ENCODE results near the gene BSG.

The BSG gene

DNA sequence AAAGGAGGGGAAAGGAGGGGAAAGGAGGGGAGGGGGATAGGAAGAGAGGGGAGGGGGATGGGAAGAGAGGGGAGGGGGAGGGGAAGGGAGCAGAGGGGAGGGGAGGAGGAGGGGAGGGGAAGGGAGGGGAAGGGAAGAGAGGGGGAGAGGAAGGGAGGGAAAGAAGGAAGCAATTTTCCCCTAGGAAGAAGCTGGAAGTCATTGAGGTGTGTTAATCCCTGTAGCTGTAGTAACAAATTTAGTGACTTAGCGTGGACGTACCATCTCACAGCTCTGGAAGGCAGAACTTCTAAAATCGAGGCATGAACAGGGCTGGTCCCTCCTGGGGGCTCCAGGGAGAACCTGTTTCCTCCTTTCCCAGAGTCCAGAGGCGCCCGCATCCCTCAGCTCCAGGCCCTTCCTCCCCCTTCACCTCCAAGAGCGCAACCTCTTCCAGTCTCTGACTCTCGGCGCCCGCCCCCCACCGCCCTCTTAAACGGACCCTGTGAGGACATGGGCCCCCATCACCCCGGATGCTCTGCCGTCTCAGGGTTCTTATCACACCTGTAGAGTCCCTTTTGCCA, 46.5 kb upstream of the BSG start:
- Histone ChIP-seq H3K79me2 (no peaks in the 10 kb centered on the region), H3K9me3 (ENCODE audit: control insufficient read depth, low read length) (no peaks in the 10 kb centered on the region), H3K36me3 (ENCODE audit: control insufficient read depth, insufficient read depth, low read length) (no peaks in the 10 kb centered on the region), H3K27ac (no peak overlapping the region), H3K9ac (no peak overlapping the region), H3K4me2 (ENCODE audit: low read length) (no peak overlapping the region), H2AFZ (no peak overlapping the region), H3K4me1 (no peaks in the 10 kb centered on the region), H3K27me3 (ENCODE audit: control insufficient read depth, insufficient read depth, low read length) (no peaks in the 10 kb centered on the region), H3K4me3 (ENCODE audit: low read depth, low read length) (no peak overlapping the region)
- TF ChIP-seq, protein P1, sequence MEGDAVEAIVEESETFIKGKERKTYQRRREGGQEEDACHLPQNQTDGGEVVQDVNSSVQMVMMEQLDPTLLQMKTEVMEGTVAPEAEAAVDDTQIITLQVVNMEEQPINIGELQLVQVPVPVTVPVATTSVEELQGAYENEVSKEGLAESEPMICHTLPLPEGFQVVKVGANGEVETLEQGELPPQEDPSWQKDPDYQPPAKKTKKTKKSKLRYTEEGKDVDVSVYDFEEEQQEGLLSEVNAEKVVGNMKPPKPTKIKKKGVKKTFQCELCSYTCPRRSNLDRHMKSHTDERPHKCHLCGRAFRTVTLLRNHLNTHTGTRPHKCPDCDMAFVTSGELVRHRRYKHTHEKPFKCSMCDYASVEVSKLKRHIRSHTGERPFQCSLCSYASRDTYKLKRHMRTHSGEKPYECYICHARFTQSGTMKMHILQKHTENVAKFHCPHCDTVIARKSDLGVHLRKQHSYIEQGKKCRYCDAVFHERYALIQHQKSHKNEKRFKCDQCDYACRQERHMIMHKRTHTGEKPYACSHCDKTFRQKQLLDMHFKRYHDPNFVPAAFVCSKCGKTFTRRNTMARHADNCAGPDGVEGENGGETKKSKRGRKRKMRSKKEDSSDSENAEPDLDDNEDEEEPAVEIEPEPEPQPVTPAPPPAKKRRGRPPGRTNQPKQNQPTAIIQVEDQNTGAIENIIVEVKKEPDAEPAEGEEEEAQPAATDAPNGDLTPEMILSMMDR (IDR thresholded peaks at IDR 0.05) = no peak

DNA sequence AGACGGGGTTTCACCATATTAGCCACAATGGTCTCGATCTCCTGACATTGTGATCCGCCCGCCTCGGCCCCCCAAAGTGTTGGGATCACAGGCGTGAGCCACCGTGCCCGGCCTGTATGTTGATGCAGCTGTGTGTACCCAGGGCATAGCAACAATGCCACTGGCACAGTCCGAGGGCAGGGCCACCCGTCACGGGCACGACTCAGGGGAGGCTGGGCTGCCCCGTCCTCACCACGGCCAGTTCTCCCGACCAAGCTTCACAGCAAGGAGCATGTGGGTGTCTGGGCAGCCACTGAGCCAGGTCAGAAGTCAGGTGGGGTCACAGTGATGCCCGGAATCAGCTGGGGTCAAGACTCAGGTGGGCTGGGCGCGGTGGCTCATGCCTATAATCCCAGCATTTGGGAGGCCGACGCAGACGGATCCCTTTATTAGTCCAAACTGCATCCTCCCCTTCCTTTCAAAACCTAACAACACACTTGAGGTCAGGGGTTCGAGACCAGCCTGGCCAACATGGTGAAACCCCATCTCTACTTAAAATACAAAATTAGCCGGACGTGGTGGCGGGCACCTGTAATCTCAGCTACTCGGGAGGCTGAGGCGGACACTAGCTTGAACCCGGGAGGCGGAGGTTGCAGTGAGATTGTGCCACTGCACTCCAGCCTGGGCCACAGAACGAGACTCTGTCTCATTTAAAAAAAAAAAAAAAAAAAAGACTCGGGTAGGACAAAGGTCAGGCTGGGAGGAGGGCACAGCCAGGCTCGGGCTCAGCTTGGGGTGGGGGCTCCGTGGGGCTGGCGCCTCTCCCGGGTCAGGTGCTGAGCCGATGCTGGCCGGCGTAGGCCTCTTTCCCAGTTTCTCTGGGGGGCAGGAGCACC, 42.0 kb upstream of the BSG start:
- peaks cover 25% of the 10 kb centered on the region for H3K79me2 ChIP-seq
- peak overlapping the region; percentile 97 for H2AFZ ChIP-seq
- H3K4me2 ChIP-seq (ENCODE audit: low read length) = peak overlapping the region; percentile 70
- H3K27ac ChIP-seq = peak overlapping the region; percentile 81
- H3K36me3 ChIP-seq (ENCODE audit: control insufficient read depth, insufficient read depth, low read length) = no peaks in the 10 kb centered on the region
- H3K27me3 ChIP-seq (ENCODE audit: control insufficient read depth, insufficient read depth, low read length) = no peaks in the 10 kb centered on the region
- no peak overlapping the region for H3K9ac ChIP-seq
- peak overlapping the region; percentile 81 for H3K4me3 ChIP-seq (ENCODE audit: low read depth, low read length)
- TF ChIP-seq, protein P1 (IDR thresholded peaks at IDR 0.05) = no peak
- H3K9me3 ChIP-seq (ENCODE audit: control insufficient read depth, low read length) = no peaks in the 10 kb centered on the region
- H3K4me1 ChIP-seq = peaks cover 9% of the 10 kb centered on the region

DNA sequence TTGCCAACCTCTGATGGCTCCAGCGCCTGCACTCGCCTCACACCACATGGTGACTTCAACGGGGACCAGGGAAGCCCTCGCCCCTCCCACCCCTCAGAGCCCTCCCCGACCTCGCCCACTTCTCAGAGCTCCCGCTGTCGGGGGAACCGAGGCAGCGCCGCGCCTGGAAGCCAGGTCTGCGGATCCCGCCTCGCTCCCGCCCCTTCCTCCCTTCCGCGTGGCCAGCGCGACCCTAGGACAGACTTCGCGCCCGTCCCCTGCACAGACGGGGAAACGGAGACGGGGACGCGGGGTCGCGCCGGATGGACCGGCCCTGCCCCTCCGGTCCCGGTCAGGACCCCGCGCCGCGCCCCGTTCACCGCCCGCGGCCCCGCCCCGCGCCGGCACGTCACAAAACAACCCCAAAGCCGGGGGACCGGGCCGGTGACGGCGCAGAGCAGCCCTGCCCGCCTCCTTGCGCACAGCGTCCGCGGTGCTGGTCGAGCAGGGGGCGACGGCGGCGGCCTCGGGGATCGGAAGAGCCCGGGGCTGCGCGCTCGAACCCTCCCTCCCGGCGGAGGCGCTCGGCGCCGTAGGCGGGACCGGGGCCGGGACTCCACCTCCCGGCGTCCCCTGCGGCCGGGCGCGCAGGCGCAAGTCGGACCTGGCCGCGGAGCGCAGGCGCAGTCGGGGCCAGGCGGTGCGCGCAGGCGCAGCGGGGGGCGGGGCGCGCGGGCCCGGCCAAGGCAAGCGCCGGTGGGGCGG, 41.2 kb upstream of the BSG start:
- peak overlapping the region; percentile 97 for H2AFZ ChIP-seq
- TF ChIP-seq, protein P1 (IDR thresholded peaks at IDR 0.05) = no peak
- H3K9me3 ChIP-seq (ENCODE audit: control insufficient read depth, low read length) = no peaks in the 10 kb centered on the region
- H3K4me2 ChIP-seq (ENCODE audit: low read length) = peak overlapping the region; percentile 70
- peak overlapping the region; percentile 81 for H3K27ac ChIP-seq
- peak overlapping the region; percentile 85 for H3K9ac ChIP-seq
- H3K4me3 ChIP-seq (ENCODE audit: low read depth, low read length) = peak overlapping the region; percentile 81
- H3K4me1 ChIP-seq = peaks cover 9% of the 10 kb centered on the region
- H3K27me3 ChIP-seq (ENCODE audit: control insufficient read depth, insufficient read depth, low read length) = no peaks in the 10 kb centered on the region
- H3K36me3 ChIP-seq (ENCODE audit: control insufficient read depth, insufficient read depth, low read length) = no peaks in the 10 kb centered on the region
- peaks cover 33% of the 10 kb centered on the region for H3K79me2 ChIP-seq

DNA sequence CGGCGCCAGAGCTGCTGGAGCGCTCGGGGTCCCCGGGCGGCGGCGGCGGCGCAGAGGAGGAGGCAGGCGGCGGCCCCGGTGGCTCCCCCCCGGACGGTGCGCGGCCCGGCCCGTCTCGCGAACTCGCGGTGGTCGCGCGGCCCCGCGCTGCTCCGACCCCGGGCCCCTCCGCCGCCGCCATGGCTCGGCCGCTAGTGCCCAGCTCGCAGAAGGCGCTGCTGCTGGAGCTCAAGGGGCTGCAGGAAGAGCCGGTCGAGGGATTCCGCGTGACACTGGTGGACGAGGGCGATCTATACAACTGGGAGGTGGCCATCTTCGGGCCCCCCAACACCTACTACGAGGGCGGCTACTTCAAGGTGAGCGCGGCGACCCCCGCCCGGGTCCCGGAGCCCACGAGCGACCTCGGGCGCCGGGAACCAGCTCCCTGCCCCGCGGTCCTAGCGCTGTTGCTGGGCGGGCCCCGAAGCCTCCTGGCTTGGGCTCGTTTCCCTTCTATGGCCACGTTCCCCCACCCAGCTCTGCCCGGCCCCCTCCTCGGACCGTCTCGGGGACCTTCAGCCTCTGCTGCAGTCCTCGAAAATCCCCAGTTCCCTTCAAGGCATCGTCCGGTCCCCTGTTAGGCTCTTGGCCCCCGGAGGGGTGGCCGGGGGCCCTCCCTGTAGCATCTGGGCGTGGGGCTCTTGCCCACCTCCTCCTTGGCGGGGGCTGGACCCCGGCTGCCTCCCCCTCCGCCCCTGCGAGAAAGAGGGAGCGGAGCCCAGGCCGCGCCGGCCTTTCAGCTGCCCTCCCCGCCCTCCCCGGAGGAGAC, 40.4 kb upstream of the BSG start, which contains the start of gene CDC34:
CDC34 (plus strand) TSS at position 8 of the 808 bp plus-strand sequence; CDS start at position 180, 172 bp downstream.
- Histone ChIP-seq H3K9ac (peak within 1 kb of the TSS; percentile 85), H3K79me2 (peaks cover 40% of the 10 kb centered on the region), H3K27ac (peak within 1 kb of the TSS; percentile 81), H3K4me3 (ENCODE audit: low read depth, low read length) (peak within 1 kb of the TSS; percentile 86), H3K36me3 (ENCODE audit: control insufficient read depth, insufficient read depth, low read length) (no peaks in the 10 kb centered on the region), H3K27me3 (ENCODE audit: control insufficient read depth, insufficient read depth, low read length) (no peaks in the 10 kb centered on the region), H3K4me1 (peaks cover 9% of the 10 kb centered on the region), H3K4me2 (ENCODE audit: low read length) (peak within 1 kb of the TSS; percentile 98), H3K9me3 (ENCODE audit: control insufficient read depth, low read length) (no peaks in the 10 kb centered on the region), H2AFZ (peak within 1 kb of the TSS; percentile 97)
- TF ChIP-seq, protein P1 (IDR thresholded peaks at IDR 0.05) = no peak

Measured in parathyroid adenoma (tissue), 2 donors.